Smooth muscle cell (in vitro differentiated cells): Measurements from ENCODE around the gene MNT. TPM values are rescaled to one million over a fixed set of nuclear protein-coding genes. Genes with fewer than 3 reads are reported as not detected.

ENCODE experiments used
- DNase-seq: peaks from one replicate; lab custom pipeline; 2025; ENCODE audit not compliant: unreplicated experiment; lab: John Stamatoyannopoulos, UW
- H2AFZ ChIP-seq: fragments of 200-600 bp; sonication (generic); 2 replicates; pipeline ENCODE4 v1.6.0; 2016; ENCODE audit warnings: antibody characterized with exemption, low read depth, mild to moderate bottlenecking
- H3F3A ChIP-seq: fragments of 200-600 bp; sonication (generic); 2 replicates; pipeline ENCODE4 v1.6.0; 2017; ENCODE audit warnings: antibody characterized with exemption, low read depth
- H3K27ac ChIP-seq: fragments of 200-600 bp; sonication (generic); 2 replicates; pipeline ENCODE4 v1.5.1; 2016; ENCODE audit warnings: low read depth, mild to moderate bottlenecking
- H3K27me3 ChIP-seq: fragments of 200-600 bp; sonication (generic); 2 replicates; pipeline ENCODE4 v1.6.1; 2016; ENCODE audit warnings: low read depth, mild to moderate bottlenecking
- H3K36me3 ChIP-seq: fragments of 200-600 bp; sonication (generic); 2 replicates; pipeline ENCODE4 v1.5.1; 2016; ENCODE audit warnings: low read depth
- H3K4me1 ChIP-seq: fragments of 200-600 bp; sonication (generic); 2 replicates; pipeline ENCODE4 v1.5.1; 2016; ENCODE audit warnings: low read depth
- H3K4me2 ChIP-seq: fragments of 200-600 bp; sonication (generic); 2 replicates; pipeline ENCODE4 v1.6.0; 2016; ENCODE audit warnings: mild to moderate bottlenecking
- H3K4me3 ChIP-seq: fragments of 200-600 bp; sonication (generic); 2 replicates; pipeline ENCODE4 v1.5.1; 2016; ENCODE audit warnings: mild to moderate bottlenecking
- H3K79me2 ChIP-seq: fragments of 200-600 bp; sonication (generic); 2 replicates; pipeline ENCODE4 v1.6.0; 2016; ENCODE audit warnings: low read depth, mild to moderate bottlenecking
- H3K9ac ChIP-seq: fragments of 200-600 bp; sonication (generic); 2 replicates; pipeline ENCODE4 v1.6.0; 2016; ENCODE audit warnings: low read depth
- H3K9me3 ChIP-seq: fragments of 200-600 bp; sonication (generic); replicated peaks from 2 replicates; pipeline ENCODE4 v1.5.1; 2016; ENCODE audit warnings: low read depth
- H4K20me1 ChIP-seq: fragments of 200-600 bp; sonication (generic); 2 replicates; pipeline ENCODE4 v1.6.0; 2016; ENCODE audit warnings: low read depth
- WGBS: methylation state at CpG from one replicate; pipeline ENCODE4 v1.1.7; 2016; ENCODE audit warnings: low lambda C conversion rate; 5-methylcytosine and 5-hydroxymethylcytosine counted together
- polyA plus RNA-seq: library from polyadenylated mRNA; unstranded; fragments of >200 nt; fragmentation: Nextera tagmentation; extraction: Ambion mirVana; gene quantifications from 2 replicates; pipeline ENCODE4 v1.2.1, GENCODE V29; 2016
- total RNA-seq: library from RNA; depleted of rRNA; stranded (reverse); fragments of >200 nt; gene quantifications from 2 replicates; pipeline ENCODE4 v1.2.3, GENCODE V29; 2014
- TF ChIP-seq, protein P1 (sequence below): fragments of 200-600 bp; sonication (generic); IDR thresholded peaks from 2 replicates; pipeline ENCODE4 v1.5.1; 2017; ENCODE audit warnings: borderline replicate concordance, mild to moderate bottlenecking, antibody characterized with exemption; ENCODE audit not compliant: insufficient read depth, poor library complexity, severe bottlenecking

MNT gene
- total and polyA plus RNA-seq, 2 experiments from 2014 or later: 5.7 to 12.8 TPM

DNA sequence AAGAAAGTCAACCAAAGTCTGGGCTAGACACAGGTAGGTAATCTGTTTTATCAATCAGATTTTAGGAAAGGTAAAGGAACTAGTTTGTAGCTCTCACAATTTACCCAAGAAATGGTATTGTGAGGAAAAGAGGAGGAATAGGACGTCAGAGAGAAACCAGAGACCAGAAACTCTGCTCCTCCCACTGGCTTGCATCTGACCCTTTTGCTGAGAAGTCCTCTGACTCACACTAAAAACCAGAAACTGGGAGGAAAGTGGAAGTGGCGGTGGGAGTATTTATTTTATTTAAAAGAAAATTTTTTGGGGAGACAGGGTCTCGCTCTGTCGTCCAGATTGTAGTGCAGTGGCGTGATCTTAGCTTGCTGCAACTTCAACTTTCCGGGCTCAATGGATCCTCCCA lies 38.0 kb upstream of the MNT start:
- Histone ChIP-seq H3K9ac (no peak overlapping the region), H2AFZ (no peak overlapping the region), H3K4me3 (no peak overlapping the region), H3K27ac (peak overlapping the region; percentile 79), H3K27me3 (no peaks in the 10 kb centered on the region), H3K4me1 (peaks cover 17% of the 10 kb centered on the region), H3K36me3 (no peaks in the 10 kb centered on the region), H3F3A (peaks cover 4% of the 10 kb centered on the region), H3K79me2 (no peaks in the 10 kb centered on the region), H3K9me3 (no peaks in the 10 kb centered on the region), H3K4me2 (peak overlapping the region; percentile 6), H4K20me1 (peaks cover 7% of the 10 kb centered on the region)
- TF ChIP-seq, protein P1, sequence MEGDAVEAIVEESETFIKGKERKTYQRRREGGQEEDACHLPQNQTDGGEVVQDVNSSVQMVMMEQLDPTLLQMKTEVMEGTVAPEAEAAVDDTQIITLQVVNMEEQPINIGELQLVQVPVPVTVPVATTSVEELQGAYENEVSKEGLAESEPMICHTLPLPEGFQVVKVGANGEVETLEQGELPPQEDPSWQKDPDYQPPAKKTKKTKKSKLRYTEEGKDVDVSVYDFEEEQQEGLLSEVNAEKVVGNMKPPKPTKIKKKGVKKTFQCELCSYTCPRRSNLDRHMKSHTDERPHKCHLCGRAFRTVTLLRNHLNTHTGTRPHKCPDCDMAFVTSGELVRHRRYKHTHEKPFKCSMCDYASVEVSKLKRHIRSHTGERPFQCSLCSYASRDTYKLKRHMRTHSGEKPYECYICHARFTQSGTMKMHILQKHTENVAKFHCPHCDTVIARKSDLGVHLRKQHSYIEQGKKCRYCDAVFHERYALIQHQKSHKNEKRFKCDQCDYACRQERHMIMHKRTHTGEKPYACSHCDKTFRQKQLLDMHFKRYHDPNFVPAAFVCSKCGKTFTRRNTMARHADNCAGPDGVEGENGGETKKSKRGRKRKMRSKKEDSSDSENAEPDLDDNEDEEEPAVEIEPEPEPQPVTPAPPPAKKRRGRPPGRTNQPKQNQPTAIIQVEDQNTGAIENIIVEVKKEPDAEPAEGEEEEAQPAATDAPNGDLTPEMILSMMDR: no peak
- WGBS: 65% methylated on average over 6 of the region's 6 CpGs
- no peak for DNase-seq

DNA sequence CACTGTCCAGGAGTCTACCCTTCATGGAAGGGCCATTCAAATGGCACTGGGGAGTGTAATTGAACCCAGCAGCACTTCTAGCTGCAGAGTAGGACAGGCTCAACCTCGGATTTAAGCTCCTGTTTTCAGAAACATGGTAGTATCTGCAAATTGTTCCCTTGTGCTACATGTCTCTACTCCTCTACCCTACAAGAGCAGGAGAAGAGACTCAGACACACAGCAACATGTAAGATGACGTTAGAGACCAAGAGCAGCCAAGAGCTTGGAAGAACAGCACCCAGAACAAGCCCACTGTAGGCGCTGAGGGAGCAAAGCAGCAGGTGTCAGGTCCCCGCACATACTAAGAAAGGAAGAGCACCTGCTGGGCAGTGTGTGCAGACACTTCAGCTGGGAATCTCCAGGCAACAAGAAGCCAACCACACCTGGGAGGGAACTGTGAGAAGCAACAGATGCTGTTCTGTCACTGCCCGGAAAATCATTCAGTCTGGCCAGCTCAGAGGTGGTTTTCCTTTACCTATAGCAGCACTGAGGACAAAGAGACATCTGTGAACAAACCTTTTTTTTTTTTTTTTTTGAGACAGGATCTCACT lies 35.6 kb upstream of the MNT start:
- no peaks in the 10 kb centered on the region for H3K79me2 ChIP-seq
- peaks cover 10% of the 10 kb centered on the region for H4K20me1 ChIP-seq
- H3K9ac ChIP-seq: no peak overlapping the region
- H3K4me1 ChIP-seq: peaks cover 17% of the 10 kb centered on the region
- no peaks in the 10 kb centered on the region for H3K36me3 ChIP-seq
- no peaks in the 10 kb centered on the region for H3K9me3 ChIP-seq
- TF ChIP-seq, protein P1: no peak
- peaks cover 4% of the 10 kb centered on the region for H3F3A ChIP-seq
- WGBS: 95% methylated on average over 5 of the region's 5 CpGs
- no peak overlapping the region for H2AFZ ChIP-seq
- no peak overlapping the region for H3K4me2 ChIP-seq
- H3K27ac ChIP-seq: no peak overlapping the region
- no peak for DNase-seq
- no peaks in the 10 kb centered on the region for H3K27me3 ChIP-seq
- H3K4me3 ChIP-seq: no peak overlapping the region

DNA sequence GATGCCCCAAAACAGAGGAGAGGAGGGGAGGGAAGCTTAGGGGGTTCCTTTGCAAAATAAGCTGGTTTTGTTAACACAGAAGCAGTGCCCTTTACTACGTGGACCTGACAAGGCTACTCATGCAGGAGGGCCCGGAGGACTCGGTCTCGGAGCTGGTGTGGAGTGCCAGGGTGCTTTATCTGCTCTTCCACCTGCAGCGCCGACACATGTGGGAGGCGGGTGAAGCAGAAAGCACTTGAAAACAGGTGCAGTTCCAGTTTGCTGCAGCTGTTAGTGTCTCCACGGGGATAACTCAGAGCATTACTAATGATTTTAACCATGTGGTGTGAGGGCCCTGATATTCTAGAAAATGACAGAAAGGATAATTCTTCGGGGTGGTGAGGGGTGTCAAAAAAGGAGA lies 35.0 kb upstream of the MNT start:
- 87% methylated on average over 9 of the region's 9 CpGs for WGBS
- peaks cover 4% of the 10 kb centered on the region for H3F3A ChIP-seq
- no peak overlapping the region for H3K4me2 ChIP-seq
- H3K27ac ChIP-seq: peak overlapping the region; percentile 79
- H3K9me3 ChIP-seq: no peaks in the 10 kb centered on the region
- H3K79me2 ChIP-seq: no peaks in the 10 kb centered on the region
- TF ChIP-seq, protein P1: no peak
- DNase-seq: no peak
- H3K27me3 ChIP-seq: no peaks in the 10 kb centered on the region
- H3K4me1 ChIP-seq: peaks cover 17% of the 10 kb centered on the region
- H2AFZ ChIP-seq: no peak overlapping the region
- H3K4me3 ChIP-seq: no peak overlapping the region
- no peak overlapping the region for H3K9ac ChIP-seq
- H4K20me1 ChIP-seq: peaks cover 10% of the 10 kb centered on the region
- H3K36me3 ChIP-seq: no peaks in the 10 kb centered on the region

DNA sequence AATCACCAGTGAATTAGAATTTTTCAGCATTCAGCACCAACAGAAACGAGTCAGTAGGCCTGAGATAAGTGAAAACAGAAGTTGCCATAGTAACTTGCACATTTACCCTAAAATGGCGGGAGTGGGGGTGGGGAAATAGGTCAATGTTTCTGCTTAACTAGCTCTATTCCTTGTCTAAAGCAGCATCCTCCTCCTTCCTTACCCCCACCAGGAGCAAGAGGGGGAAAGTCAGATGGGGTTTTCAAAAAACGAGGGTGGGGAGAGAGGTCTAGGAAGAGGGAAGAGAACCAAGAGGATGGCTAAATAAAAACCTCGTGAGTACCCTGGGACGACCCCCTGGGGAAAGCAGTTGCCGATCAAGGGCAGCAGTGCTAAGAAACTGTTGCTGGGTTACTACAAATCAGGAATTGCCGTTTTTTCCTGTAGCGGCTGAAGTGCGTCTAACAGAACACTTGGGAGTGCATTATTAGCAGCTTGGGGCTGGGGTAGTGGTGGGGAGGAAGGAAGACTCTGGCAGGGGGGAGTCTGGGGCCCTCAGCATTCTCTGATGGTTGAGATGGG lies 34.4 kb upstream of the MNT start:
- no peak overlapping the region for H3K4me3 ChIP-seq
- peaks cover 4% of the 10 kb centered on the region for H3F3A ChIP-seq
- peaks cover 10% of the 10 kb centered on the region for H4K20me1 ChIP-seq
- H3K27ac ChIP-seq: peak overlapping the region; percentile 79
- H3K36me3 ChIP-seq: no peaks in the 10 kb centered on the region
- no peak overlapping the region for H2AFZ ChIP-seq
- DNase-seq: no peak
- no peaks in the 10 kb centered on the region for H3K27me3 ChIP-seq
- TF ChIP-seq, protein P1: no peak
- peak overlapping the region; percentile 28 for H3K9ac ChIP-seq
- peaks cover 17% of the 10 kb centered on the region for H3K4me1 ChIP-seq
- H3K79me2 ChIP-seq: no peaks in the 10 kb centered on the region
- WGBS: 57% methylated on average over 9 of the region's 9 CpGs
- H3K4me2 ChIP-seq: no peak overlapping the region
- H3K9me3 ChIP-seq: no peaks in the 10 kb centered on the region
